Muscle of leg (tissue), 11 donors: ENCODE results near the gene DCBLD1. TPM values are rescaled to one million over a fixed set of nuclear protein-coding genes. Genes with fewer than 3 reads are reported as not detected.

Source experiments
- DNase-seq: peaks from one replicate; pipeline ENCODE4 v3.0.0; 2013
- H3K27ac ChIP-seq: one replicate; pipeline ENCODE4 v1.5.1; 2013; ENCODE audit warnings: mild to moderate bottlenecking, low read length, control low read depth
- H3K27me3 ChIP-seq: one replicate; pipeline ENCODE4 v1.6.1; 2013; ENCODE audit warnings: low read length; ENCODE audit not compliant: control insufficient read depth, insufficient read depth
- H3K36me3 ChIP-seq: one replicate; pipeline ENCODE4 v1.6.1; 2013; ENCODE audit warnings: low read length; ENCODE audit not compliant: control insufficient read depth, insufficient read depth
- H3K4me1 ChIP-seq: one replicate; pipeline ENCODE4 v1.6.1; 2013; ENCODE audit warnings: low read length; ENCODE audit not compliant: control insufficient read depth, insufficient read depth
- H3K4me3 ChIP-seq: one replicate; pipeline ENCODE4 v1.5.1; 2013; ENCODE audit warnings: low read length, control low read depth
- H3K9me3 ChIP-seq: replicated peaks from 2 replicates; pipeline ENCODE4 v1.6.1; 2013; ENCODE audit warnings: low read depth, low read length; ENCODE audit not compliant: control insufficient read depth
- WGBS: methylation state at CpG from one replicate; pipeline ENCODE4 v1.1.5; 2013; ENCODE audit warnings: missing lambda C conversion rate; ENCODE audit not compliant: insufficient coverage; 5-methylcytosine and 5-hydroxymethylcytosine counted together
- polyA plus RNA-seq, 8 donors: library from polyadenylated mRNA; unstranded; fragments of 120-200 nt; gene quantifications; one replicate each; pipeline versions ENCODE4 v1.2.1 to v1.2.3, GENCODE V29; 2013; ENCODE audit warnings: inconsistent platforms in 1 of 8, low replicate concordance in 1 of 8; ENCODE audit not compliant: insufficient read length in 8 of 8, insufficient read depth in 1 of 8
- total RNA-seq: library from RNA; stranded (reverse); fragments of 120-200 nt; gene quantifications from one replicate; pipeline ENCODE4 v1.2.4, GENCODE V29; 2013

DCBLD1 gene
- total and polyA plus RNA-seq, 9 donors, result 5.3 to 7.5 (median 6.8) TPM

DNA sequence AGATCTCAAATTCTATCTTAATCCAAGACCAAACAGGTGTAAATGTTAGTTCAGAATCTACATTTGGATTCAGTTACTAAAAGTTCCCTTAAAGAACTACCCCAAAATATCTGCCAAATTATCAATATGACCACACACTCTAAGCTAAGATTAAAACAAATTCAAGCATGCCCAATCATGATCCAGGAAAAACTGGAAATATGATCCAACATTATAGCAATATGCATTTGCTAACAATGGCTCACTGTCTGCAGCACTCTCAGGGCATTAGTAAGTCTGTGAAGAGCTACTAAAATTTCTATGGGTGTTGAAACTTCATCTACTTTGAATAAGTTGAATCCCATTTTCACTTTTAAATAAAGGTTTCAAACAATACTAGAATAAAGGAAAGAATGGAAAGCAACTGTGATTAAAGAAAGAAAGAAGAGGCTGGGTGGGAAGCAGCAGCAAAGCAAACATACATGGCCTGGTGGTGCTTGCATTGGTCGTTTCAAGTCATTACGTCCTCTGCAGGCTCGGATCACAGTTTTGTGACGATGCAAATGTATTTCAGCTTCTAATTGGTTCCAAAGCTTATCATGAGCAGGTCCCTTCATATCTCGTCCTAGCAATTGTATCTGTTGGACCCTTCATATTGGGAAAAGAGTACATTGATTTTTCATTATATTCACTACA is 90.7 kb downstream of the DCBLD1 start:
- no peaks in the 10 kb centered on the region for H3K4me1 ChIP-seq
- no peaks in the 10 kb centered on the region for H3K27me3 ChIP-seq
- 93% methylated on average over 4 of the region's 5 CpGs for WGBS
- DNase-seq, result no peak
- H3K4me3 ChIP-seq, result no peak overlapping the region
- no peaks in the 10 kb centered on the region for H3K9me3 ChIP-seq
- no peak overlapping the region for H3K27ac ChIP-seq
- peaks cover 6% of the 10 kb centered on the region for H3K36me3 ChIP-seq

GRCh38 chr6:117574198-117574597 is 91.7 kb downstream of the DCBLD1 start:
- Histone ChIP-seq H3K4me1 (no peaks in the 10 kb centered on the region), H3K27me3 (no peaks in the 10 kb centered on the region), H3K27ac (no peak overlapping the region), H3K9me3 (no peaks in the 10 kb centered on the region), H3K4me3 (no peak overlapping the region), H3K36me3 (peaks cover 5% of the 10 kb centered on the region)
- DNase-seq, result no peak
- WGBS, result 60% methylated on average over 1 of the region's 4 CpGs

GRCh38 chr6:117585647-117586046 is 103.2 kb downstream of the DCBLD1 start:
- no peak overlapping the region for H3K4me3 ChIP-seq
- peaks cover 19% of the 10 kb centered on the region for H3K36me3 ChIP-seq
- H3K27ac ChIP-seq, result no peak overlapping the region
- H3K9me3 ChIP-seq, result peaks cover 6% of the 10 kb centered on the region
- no peaks in the 10 kb centered on the region for H3K27me3 ChIP-seq
- DNase-seq, result no peak
- no peaks in the 10 kb centered on the region for H3K4me1 ChIP-seq

- H3K9me3 ChIP-seq, result no peaks in the 10 kb centered on the region
- no peak overlapping the region for H3K27ac ChIP-seq
- H3K4me1 ChIP-seq, result no peaks in the 10 kb centered on the region
- WGBS, result no CpG with 5 or more reads among the region's 5 CpGs
- no peaks in the 10 kb centered on the region for H3K27me3 ChIP-seq
- peaks cover 11% of the 10 kb centered on the region for H3K36me3 ChIP-seq
- no peak for DNase-seq
- H3K4me3 ChIP-seq, result no peak overlapping the region
Observed at GRCh38 chr6:117590447-117590846, 108.0 kb downstream of the DCBLD1 start.

DNA sequence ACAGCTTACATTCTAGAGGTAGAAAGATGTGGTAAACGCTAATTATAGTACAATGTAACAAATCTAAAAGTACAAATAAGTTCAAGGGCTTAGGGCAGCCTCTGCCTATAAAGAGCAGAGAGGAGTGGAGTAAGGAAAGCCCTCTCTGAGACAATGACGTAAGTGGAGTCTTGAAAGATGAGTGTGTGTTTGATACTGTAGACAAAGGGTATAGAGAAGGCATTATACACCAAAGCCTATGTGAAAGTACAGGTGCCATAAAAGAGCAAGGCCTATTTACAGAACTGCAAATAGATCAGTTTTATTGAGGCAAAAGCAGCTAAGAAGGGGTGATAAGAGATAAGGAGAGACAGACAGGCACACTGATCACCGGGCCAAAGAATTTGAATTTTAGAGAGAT is 108.9 kb downstream of the DCBLD1 start:
- Histone ChIP-seq H3K4me1 (no peaks in the 10 kb centered on the region), H3K36me3 (peaks cover 11% of the 10 kb centered on the region), H3K4me3 (no peak overlapping the region), H3K9me3 (no peaks in the 10 kb centered on the region), H3K27ac (no peak overlapping the region), H3K27me3 (no peaks in the 10 kb centered on the region)
- no peak for DNase-seq
- WGBS, result 100% methylated on average over 1 of the region's 3 CpGs

GRCh38 chr6:117592983-117593759 is 110.7 kb downstream of the DCBLD1 start:
- Histone ChIP-seq H3K27me3 (no peaks in the 10 kb centered on the region), H3K36me3 (peaks cover 15% of the 10 kb centered on the region), H3K4me1 (no peaks in the 10 kb centered on the region), H3K9me3 (peaks cover 5% of the 10 kb centered on the region), H3K4me3 (no peak overlapping the region), H3K27ac (no peak overlapping the region)
- WGBS, result 94% methylated on average over 1 of the region's 3 CpGs
- no peak for DNase-seq

DNA sequence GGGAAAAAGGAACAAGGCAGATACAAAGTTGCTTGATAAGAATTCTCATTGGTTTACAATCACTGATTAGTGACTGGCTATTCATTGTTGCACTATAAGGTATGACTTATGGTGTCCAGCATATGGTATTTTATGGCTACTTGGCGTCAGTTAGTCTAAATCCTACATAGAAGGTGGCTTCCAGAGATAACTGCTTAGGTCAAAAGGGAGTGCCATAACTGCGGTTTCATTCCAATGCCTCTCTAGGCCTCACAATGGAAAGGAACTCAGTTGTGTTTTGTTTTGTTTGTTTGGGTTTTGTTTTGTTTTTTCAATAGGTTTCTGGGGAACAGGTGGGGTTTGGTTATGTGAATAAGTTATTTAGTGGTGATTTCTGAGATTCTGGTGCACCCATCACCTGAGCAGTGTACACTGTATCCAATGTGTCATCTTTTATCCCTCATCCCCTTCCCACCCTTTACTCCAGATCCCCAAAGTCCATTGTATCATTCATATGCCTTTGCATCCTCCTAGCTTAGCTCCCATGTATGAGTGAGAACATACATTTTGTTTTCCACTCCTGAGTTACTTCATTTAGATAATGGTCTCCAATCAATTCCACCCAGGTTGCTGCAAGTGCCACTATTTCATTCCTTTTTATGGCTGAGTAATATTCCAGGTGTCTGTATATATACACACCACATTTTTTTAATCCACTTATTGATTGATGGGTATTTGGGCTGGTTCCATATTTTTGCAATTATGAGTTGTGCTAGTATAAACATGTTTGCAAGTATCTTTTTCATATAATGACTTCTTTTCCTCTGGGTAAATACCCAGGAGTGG is 112.8 kb downstream of the DCBLD1 start:
- DNase-seq, result no peak
- WGBS, result 100% methylated on average over 1 of the region's 2 CpGs
- Histone ChIP-seq H3K27me3 (no peaks in the 10 kb centered on the region), H3K4me3 (no peak overlapping the region), H3K27ac (no peak overlapping the region), H3K9me3 (peaks cover 5% of the 10 kb centered on the region), H3K36me3 (peaks cover 11% of the 10 kb centered on the region), H3K4me1 (no peaks in the 10 kb centered on the region)

DNA sequence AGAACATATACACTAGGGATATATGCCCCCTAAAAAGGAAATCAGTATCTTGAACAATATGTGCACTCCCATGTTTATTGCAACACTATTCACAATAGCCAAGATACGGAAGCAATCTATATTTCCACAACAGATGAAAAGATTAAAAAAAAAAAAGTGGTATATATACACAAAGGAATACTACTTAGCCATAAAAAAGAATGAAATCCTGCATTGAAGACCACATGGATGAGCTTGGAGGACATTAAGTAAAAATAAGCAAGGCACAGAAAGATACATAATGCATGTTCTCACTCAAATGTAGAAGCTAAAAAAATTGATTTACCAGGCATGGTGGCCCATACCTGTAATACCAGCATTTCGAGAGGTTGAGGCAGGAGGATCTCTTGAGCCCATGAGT is 115.3 kb downstream of the DCBLD1 start:
- no peak overlapping the region for H3K27ac ChIP-seq
- no CpG with 5 or more reads among the region's 2 CpGs for WGBS
- no peak for DNase-seq
- H3K4me3 ChIP-seq, result no peak overlapping the region
- peaks cover 9% of the 10 kb centered on the region for H3K36me3 ChIP-seq
- no peaks in the 10 kb centered on the region for H3K27me3 ChIP-seq
- H3K9me3 ChIP-seq, result peaks cover 5% of the 10 kb centered on the region
- peaks cover under 1% of the 10 kb centered on the region for H3K4me1 ChIP-seq
